ENCODE results near the gene NDUFS5.
"Not testable (repeated sequence)": the region's sequence is repeated elsewhere in the genome, so short reads cannot be mapped to it uniquely, and the experiment has no call there.

NDUFS5 gene

GRCh38 chr1:39026051-39026865 is at the start of gene NDUFS5:
TSS of gene NDUFS5 (plus strand) at chr1:39026350. CDS start at chr1:39028725, 2,375 bp downstream.
- DNase-seq: peak; percentile 100

GRCh38 chr1:38977399-38978244 is 48.5 kb upstream of the NDUFS5 start:
- DNase-seq: not testable (repeated sequence)

- not testable (repeated sequence) for DNase-seq
Measured at GRCh38 chr1:38978245-38978542, 48.0 kb upstream of the NDUFS5 start.

- not testable (repeated sequence) for DNase-seq
Measured at GRCh38 chr1:38979380-38979779, 46.8 kb upstream of the NDUFS5 start.

- DNase-seq: no peak
Measured at GRCh38 chr1:38989979-38990378, 36.2 kb upstream of the NDUFS5 start.

- peak; percentile 97 for DNase-seq
Measured at GRCh38 chr1:38990386-38990737, 35.8 kb upstream of the NDUFS5 start.

GRCh38 chr1:38990738-38991637 is 35.2 kb upstream of the NDUFS5 start, which contains the start of gene AKIRIN1:
TSS of gene AKIRIN1 (plus strand) at chr1:38991276. CDS start at chr1:38991381, 105 bp downstream.
- DNase-seq: peak; percentile 100

- DNase-seq: peak; percentile 100
Measured at GRCh38 chr1:38991638-38992411, 34.3 kb upstream of the NDUFS5 start.

- DNase-seq: no peak
Measured at GRCh38 chr1:38992412-38993111, 33.6 kb upstream of the NDUFS5 start.

GRCh38 chr1:38994196-38994595 is 32.0 kb upstream of the NDUFS5 start:
- no peak for DNase-seq

- DNase-seq: no peak
Measured at GRCh38 chr1:38997034-38997900, 28.9 kb upstream of the NDUFS5 start.

GRCh38 chr1:38997901-38998190 is 28.3 kb upstream of the NDUFS5 start:
- DNase-seq: no peak

GRCh38 chr1:39001516-39002421 is 24.4 kb upstream of the NDUFS5 start:
- no peak for DNase-seq

GRCh38 chr1:39003281-39003680 is 22.9 kb upstream of the NDUFS5 start:
- DNase-seq: no peak

GRCh38 chr1:39003794-39004193 is 22.4 kb upstream of the NDUFS5 start:
- DNase-seq: no peak

- no peak for DNase-seq
Measured at GRCh38 chr1:39006287-39006686, 19.9 kb upstream of the NDUFS5 start.

GRCh38 chr1:39006726-39007645 is 19.2 kb upstream of the NDUFS5 start:
- DNase-seq: no peak

GRCh38 chr1:39014956-39015355 is 11.2 kb upstream of the NDUFS5 start:
- not testable (repeated sequence) for DNase-seq
